Stimulated activated naive CD4-positive, alpha-beta T cell treated with Interleukin-2 at 50 U/mL for 16 hours (primary cell): Measurements from ENCODE around the gene IVD.
A peak's percentile ranks its signal among the peaks of the same experiment; 100 is the strongest.

Experiments used
- DNase-seq: peaks from one replicate; lab custom pipeline; 2025; lab: John Stamatoyannopoulos, UW

The IVD gene

DNA sequence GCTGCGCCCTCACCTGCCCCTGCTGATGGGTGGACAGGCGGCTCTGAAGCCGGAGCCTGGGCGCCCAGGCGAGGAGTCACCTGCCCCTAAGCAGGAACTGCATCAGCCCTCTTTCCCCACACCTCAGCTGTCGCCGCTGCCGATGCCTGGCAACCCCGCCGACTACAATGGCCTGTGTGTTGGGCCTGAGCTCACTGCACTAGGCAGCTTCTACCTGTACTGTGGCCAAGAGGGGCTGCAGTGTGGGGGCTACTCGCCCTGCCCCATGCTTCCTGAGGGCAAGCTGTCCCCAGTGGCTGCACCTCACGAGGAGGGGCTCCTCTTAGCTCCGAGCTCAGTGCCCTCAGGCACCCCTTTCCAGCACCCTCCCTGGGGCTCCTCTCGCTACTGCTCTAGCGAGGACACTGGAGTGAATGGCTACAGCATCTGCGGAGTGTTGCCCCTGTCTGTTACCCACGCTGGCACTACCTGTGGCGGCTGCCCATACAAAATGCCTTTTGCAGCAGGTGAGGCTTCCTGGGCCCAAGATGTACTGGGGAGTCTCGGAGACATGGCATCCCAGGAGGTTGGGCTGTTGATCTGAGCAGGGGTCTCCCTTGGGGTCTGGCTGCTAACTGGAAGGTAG, 53.9 kb downstream of the IVD start:
- DNase-seq: no peak

DNA sequence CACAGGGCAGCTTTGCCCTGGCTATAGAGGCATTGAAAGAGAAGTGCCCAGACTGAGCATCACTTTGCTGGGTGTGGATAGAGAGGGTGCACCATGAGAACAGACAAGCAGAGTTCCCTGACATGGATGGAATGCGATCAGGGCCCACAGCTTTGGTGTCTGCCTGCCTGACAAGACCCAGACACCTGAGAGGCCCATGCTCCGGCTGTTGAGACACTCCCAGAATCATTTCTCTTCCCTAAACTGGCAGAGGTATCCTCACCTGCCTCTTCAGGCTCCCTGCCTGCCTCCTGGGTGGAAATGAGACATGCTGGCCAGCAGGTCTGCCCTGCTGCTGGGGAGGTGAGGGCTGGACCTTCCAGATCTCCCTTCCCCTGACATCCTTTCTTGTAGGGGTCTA, 54.8 kb downstream of the IVD start:
- DNase-seq: no peak

DNA sequence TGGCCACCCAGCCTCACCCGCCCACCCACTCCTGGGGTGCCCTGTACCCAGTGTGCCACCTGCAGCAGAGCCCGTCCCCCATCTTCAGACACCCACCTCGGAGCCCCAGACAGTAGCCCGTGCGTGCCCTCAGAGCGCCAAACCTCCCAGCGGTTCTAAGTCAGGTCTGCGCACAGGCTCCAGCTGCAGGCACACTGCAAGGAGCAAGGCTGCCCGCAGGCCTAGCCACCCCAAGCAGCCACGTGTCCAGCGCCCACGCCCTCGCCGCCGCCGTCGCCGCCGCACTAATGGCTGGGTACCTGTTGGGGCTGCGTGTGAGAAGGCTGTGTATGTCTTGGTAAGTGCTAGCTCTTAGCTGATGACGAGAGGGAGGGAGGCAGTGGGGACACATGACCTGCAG, 56.4 kb downstream of the IVD start:
- DNase-seq: no peak

DNA sequence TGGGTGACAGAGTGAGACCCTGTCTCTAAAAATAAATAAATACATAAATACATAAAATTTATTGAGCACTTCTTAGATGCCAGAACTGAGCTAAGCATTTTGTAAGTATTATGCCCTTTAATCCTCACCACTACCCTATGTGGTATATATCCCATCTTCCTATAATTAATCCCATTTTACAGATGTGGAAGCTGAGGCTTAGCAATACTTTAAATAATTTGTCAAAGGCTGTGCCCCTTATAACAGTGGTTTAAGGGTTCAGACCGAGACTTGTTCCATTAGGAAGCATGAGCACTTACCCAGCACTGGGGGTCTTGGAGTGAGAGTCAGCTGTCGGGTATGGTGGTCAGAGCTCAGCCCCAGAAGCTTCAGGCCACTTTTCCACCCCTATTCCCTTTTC, 57.7 kb downstream of the IVD start:
- DNase-seq: no peak

DNA sequence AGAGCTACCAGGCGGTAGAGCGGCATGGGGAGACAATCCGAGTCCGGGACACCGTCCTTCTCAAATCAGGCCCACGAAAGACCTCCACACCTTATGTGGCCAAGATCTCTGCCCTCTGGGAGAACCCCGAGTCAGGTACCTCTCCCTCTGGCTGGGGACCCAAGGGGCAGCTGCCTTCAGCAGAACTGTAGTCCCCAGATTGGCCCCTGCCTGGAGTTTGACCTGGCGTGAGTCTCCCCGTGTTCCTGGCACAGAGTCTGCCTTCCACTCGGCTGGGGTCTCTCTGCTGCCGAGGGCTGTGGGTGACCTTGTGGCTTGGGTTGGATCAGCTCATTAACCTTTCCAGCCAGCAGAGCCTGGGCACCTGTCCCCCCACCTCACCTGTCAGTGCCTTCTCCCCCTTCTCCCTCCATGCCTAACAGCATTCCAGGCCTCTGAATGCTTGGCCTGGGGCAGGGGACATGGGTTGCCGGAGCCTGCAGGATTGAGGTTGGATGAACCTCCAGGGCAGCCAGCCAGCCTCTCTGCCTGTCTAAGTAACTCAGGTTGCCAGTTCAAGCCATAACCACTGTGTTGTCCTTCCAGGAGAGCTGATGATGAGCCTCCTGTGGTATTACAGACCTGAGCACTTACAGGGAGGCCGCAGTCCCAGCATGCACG, 58.4 kb downstream of the IVD start:
- DNase-seq: no peak

DNA sequence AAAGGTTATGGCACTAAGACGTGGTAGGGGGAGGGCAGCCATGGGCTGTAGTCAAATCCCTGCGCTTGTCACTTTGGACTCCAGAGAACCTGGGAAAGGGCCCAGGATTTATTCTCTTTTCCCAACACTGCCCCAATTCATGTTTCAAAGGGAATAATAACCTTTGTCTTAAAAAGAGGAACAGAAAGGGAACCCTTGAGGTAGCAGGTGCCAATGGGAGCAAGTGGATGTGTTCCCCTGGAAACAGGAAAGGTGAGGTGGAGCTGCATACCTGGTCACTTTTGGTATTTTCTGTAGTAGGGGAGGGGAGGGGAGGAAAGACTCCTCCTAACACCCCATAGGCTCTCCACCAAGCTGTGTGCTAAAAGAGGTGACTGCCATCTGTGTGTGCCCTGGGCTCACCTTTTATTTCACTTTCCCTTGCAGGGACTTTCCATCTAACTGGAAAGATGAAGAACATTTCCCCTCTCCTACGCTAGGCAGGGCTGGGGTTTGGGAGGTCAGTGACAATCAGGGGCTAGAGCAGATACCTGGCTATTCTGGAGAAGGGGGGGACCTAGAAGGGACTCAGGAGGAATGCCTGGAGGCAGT, 59.1 kb downstream of the IVD start:
- no peak for DNase-seq

DNA sequence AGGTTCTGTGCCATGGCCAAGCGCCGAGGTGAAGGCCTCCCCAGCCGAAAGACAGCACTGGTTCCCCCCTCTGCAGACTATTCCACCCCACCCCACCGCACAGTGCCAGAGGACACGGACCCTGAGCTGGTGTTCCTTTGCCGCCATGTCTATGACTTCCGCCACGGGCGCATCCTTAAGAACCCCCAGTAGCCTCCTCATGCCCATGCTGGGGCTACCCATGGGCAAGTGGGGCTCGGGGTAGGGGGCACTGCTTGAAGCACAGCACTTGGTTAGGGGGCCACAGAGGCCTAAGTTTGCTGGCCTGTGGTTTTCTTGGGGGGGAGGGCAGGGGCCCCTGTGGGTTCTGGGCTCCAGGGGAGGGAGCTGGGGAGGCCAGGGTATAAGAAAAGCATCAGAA, 60.3 kb downstream of the IVD start:
- DNase-seq: no peak

DNA sequence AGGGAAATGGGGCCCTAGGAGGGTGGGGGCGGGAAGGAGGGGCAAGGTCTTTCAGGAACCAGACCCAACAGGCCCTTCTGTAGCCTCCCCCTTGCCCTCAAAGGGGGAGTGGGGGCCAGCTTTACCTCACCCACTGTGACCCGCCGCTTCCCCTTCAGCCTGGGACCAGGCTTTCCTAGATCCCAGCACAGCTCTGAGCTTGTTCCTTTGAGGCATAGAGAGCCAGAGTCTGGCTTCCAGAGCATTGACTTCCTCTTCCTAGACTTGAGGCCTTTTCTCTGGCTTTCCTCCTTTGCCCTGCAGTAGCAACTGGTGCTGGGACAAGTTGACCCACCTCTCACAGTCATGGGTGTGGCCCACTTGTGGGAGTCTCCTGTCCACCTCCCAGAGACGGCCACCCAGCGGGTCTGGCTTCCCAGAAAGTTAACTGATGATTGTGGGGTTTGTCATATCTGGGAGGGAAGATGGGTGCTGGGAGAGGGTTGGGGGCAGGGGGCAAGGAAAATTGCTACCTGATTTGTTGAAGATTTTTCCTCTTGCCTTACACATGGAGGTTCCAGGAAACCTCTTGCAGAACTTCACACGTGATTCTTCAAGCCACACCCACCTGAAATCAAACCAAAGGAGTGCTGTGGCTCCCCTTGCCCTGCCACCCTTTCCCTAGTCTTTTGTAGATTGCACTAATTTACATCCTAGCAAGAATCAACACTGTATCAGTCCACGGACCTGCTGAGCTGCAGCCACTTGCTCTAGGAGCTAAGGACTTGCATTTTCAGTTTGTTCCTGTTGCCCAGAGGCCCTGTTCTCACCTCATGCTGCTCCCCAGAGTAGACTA, 61.0 kb downstream of the IVD start:
- no peak for DNase-seq

DNA sequence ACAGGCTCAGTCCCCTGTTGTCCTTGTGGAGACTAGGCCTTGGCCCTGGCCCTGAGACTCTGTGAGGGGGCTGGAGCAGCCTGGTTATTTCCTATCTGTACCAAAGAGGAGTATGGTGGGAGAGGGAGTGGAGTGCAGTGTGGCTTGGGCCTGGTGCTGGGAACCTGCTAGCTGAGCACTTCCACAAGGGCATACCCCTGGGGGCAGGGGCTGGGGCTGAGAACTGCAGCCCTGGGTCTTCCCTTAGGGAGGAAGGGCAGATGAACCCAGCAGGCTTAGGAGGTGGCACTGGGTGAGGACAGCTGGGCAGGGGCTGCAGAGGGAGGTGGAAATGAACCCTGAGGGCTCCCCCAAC, 61.6 kb downstream of the IVD start:
- DNase-seq: no peak

DNA sequence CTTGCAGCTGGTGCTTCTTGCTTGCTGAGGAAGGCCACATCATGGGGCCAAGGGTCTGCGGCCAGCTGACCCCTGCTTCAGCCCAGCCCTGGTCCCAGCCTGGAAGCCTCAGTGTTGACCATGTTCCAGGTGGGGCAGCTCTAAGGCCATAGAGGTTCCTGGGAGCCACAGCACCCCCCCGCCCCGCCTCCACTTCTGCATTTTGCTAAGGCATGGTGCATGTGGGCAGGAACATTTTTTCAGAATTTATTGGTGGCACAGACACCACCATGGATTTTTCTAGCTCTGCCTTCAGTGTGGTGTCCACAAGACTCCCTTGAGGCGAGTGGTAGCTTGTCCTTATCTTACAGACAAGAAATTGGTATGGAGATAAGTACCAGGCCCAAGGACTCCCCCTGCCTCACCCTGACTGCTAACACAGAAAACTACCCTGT, 63.3 kb downstream of the IVD start:
- DNase-seq: no peak

DNA sequence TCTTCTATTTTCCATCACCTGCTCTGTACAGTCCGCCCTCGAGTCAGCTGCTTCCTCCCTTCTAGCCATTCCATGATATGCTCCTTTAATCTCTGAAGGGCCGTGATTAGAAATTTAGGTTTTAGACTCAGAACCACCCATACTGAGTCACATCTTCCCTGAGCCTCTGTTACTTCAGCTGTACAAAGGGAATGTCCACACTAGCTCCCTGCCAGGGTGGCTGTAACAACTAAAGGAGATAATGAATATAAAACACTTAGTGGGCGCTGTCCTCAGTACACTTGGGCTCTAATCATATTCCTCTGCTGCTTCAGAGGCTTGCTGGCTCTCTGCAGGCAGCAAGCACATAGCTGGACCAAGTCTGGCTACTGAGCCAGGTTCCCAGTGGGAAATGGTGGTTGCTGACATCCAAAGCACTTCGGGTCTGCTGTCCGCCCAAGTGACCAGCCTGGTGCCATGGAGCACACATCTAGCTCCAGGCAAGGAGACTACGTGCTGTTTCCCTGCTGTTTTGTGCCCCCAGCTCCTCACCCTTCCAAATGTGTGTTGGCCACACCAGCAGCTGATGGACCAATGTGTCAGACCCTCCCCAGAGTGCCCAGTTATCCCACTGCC, 64.3 kb downstream of the IVD start:
- no peak for DNase-seq

DNA sequence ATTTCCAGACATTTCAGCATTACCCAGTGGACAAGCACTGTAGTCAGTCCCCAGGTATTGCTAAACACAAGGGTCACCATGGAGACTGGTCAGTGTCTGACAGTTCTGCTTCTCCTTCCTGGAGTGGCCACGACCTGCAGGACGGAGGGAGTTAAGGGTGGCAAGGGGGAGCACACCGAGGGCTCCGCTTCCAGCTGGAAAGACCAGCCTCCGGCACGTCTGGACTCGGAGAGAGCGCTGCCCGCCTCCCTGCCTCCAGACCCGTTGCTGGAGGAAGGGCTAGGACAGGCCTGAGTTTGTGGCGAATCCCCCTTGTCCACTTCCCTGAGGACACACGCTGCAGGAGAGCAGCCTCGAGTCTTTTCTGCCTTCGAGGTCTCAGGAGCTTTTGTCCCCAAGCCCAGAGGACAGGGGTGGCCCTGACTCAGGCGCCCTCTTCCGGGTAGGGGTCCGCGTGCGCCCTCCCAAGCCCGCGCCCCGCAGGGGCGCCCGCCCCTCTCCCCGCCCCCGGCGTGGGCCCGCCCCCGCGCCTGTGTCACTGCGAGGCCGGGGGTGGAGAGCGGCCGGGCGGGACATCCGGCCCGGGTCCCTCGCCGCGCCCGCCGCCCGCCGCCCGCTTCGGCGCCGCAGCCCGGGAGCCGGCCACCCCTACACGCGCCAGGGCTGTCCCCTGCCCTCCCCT, 65.0 kb downstream of the IVD start, which contains the start of gene CHST14:
TSS of gene CHST14 (plus strand) at position 562 of the 682 bp plus-strand sequence. CDS start 230 bp downstream, outside the sequence.
- peak; percentile 45 for DNase-seq
